C4-2B (cell line): Measurements from ENCODE around the gene AGAP1.

Experiments used
- H3K27ac ChIP-seq: fragments of 450-650 bp; 2 replicates; pipeline ENCODE4 v1.5.1; 2017
- ZFX ChIP-seq: fragments of 450-650 bp; IDR thresholded peaks from 2 replicates; pipeline ENCODE4 v1.6.1; 2017
- TF ChIP-seq, protein P1 (sequence below): fragments of 450-650 bp; conservative IDR thresholded peaks from 2 replicates; pipeline ENCODE4 v1.5.1; 2017; ENCODE audit warnings: mild to moderate bottlenecking

Gene AGAP1

GRCh38 chr2:235545339-235546150 lies 51.7 kb downstream of the AGAP1 start:
- peak overlapping the region; percentile 19 for H3K27ac ChIP-seq
- TF ChIP-seq, protein P1, sequence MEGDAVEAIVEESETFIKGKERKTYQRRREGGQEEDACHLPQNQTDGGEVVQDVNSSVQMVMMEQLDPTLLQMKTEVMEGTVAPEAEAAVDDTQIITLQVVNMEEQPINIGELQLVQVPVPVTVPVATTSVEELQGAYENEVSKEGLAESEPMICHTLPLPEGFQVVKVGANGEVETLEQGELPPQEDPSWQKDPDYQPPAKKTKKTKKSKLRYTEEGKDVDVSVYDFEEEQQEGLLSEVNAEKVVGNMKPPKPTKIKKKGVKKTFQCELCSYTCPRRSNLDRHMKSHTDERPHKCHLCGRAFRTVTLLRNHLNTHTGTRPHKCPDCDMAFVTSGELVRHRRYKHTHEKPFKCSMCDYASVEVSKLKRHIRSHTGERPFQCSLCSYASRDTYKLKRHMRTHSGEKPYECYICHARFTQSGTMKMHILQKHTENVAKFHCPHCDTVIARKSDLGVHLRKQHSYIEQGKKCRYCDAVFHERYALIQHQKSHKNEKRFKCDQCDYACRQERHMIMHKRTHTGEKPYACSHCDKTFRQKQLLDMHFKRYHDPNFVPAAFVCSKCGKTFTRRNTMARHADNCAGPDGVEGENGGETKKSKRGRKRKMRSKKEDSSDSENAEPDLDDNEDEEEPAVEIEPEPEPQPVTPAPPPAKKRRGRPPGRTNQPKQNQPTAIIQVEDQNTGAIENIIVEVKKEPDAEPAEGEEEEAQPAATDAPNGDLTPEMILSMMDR: no peak
- no peak for TF ChIP-seq ZFX

DNA sequence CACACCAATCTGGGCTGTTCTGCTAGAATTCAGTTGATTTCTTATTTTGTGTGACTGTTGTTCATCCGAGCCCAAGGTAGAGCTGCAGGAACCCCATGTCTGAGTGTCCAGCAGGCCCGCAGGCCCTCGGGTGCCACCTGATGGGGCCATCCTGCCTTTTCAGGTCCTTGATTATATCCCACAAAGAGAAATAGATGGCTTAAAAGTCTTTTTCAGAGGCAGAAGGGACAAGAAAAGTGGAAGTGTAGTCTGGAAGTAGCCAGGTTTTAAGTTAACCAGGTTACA lies 52.2 kb downstream of the AGAP1 start:
- TF ChIP-seq, protein P1: no peak
- no peak for TF ChIP-seq ZFX
- peak overlapping the region; percentile 19; the same call in 1 of the 2 replicates for H3K27ac ChIP-seq

GRCh38 chr2:235546436-235546835 lies 52.6 kb downstream of the AGAP1 start:
- TF ChIP-seq, protein P1: no peak
- TF ChIP-seq ZFX: no peak
- peak overlapping the region; percentile 19; the same call in 1 of the 2 replicates for H3K27ac ChIP-seq

- no peak for TF ChIP-seq ZFX
- TF ChIP-seq, protein P1: no peak
- H3K27ac ChIP-seq: no peak overlapping the region
These were observed 56.0 kb downstream of the AGAP1 start for GRCh38 chr2:235549735-235550377.

GRCh38 chr2:235550378-235550760 lies 56.5 kb downstream of the AGAP1 start:
- no peak for TF ChIP-seq ZFX
- TF ChIP-seq, protein P1: no peak
- H3K27ac ChIP-seq: no peak overlapping the region

GRCh38 chr2:235550946-235551345 lies 57.1 kb downstream of the AGAP1 start:
- no peak for TF ChIP-seq ZFX
- TF ChIP-seq, protein P1: no peak
- H3K27ac ChIP-seq: no peak overlapping the region

GRCh38 chr2:235551965-235552364 lies 58.1 kb downstream of the AGAP1 start:
- H3K27ac ChIP-seq: no peak overlapping the region
- TF ChIP-seq, protein P1: peak; percentile 81
- no peak for TF ChIP-seq ZFX
